ENCODE data around the gene ADCK1. TPM values are rescaled to one million over a fixed set of nuclear protein-coding genes. Genes with fewer than 3 reads are reported as not detected.
A peak's percentile ranks its signal among the peaks of the same experiment; 100 is the strongest.

Gene ADCK1
- total and polyA plus RNA-seq, 9 of the 15 experiments (the other 6 are each of a cell fraction or from before 2014, with no cell fraction given): 2.8 to 8.9 (median 4.3) TPM

GRCh38 chr14:77964586-77964985 is 164.7 kb downstream of the ADCK1 start (continued):
- TF ChIP-seq SLC30A9 (CRISPR knock-in tag; IDR thresholded peaks at IDR 0.05): no peak

- in situ Hi-C loops (cut with MboI): no loop called here
- no peak for FAIRE-seq
- CTCF ChIA-PET (ENCODE audit: low intra/inter-chr PET ratio): no interaction called here
These were observed 165.1 kb downstream of the ADCK1 start for GRCh38 chr14:77965050-77965449.

GRCh38 chr14:77965919-77966435 is 166.1 kb downstream of the ADCK1 start:
- 29% methylated on average over 9 of the region's 35 CpGs for WGBS (ENCODE audit: insufficient coverage, low coverage, missing lambda C conversion rate)
- DNase-seq (ENCODE audit: extremely low read depth in 1 of 4, low spot score in 3 of 4) (peak; percentile 20 to 27 (median 22)), ATAC-seq (peak; percentile 63), FAIRE-seq (no peak)
- peak overlapping the region in 1 of 2 experiments; percentile 83; a peak in 2 of 4 replicates for H3K9ac ChIP-seq (ENCODE audit: insufficient read depth in 1 of 2, low read depth in 2 of 2, low read length in 2 of 2)
- H3K27me3 ChIP-seq (ENCODE audit: control insufficient read depth in 2 of 2, insufficient read depth in 2 of 2, low read length in 2 of 2): no peaks in the 10 kb centered on the region
- in situ Hi-C loops (cut with MboI) (no loop called here), intact Hi-C loops (cut with micrococcal nuclease) (loop anchor here (10.0 kb wide), 1 partner anchor 311 kb away; no protein-coding TSS in a partner anchor)
- H3K79me2 ChIP-seq (ENCODE audit: control insufficient read depth, insufficient read depth, low read length): no peaks in the 10 kb centered on the region
- H4K20me1 ChIP-seq (replicated peaks; ENCODE audit: control insufficient read depth, insufficient read depth, low read length): no peaks in the 10 kb centered on the region
- ChIA-PET POLR2A (no interaction called here), CTCF (ENCODE audit: low intra/inter-chr PET ratio) (no interaction called here)
- H3K9me3 ChIP-seq (replicated peaks; ENCODE audit: control insufficient read depth, insufficient read depth, low read depth, low read length): no peaks in the 10 kb centered on the region
- no peaks in the 10 kb centered on the region for H3K9me1 ChIP-seq (ENCODE audit: control insufficient read depth, insufficient read depth, low read length)
- H3K4me1 ChIP-seq (replicated peaks in 1 of 2; ENCODE audit: control insufficient read depth in 2 of 2, insufficient read depth in 2 of 2, low read length in 2 of 2): peaks cover 11 to 17% of the 10 kb centered on the region in 2 experiments; a peak in 4 of 5 replicates
- peak overlapping the region; percentile 79 for H2AFZ ChIP-seq (ENCODE audit: low read depth, low read length)
- H3K4me2 ChIP-seq (ENCODE audit: insufficient read depth, low read length): peak overlapping the region; percentile 43; the same call in 1 of the 2 replicates
- H3K36me3 ChIP-seq (ENCODE audit: control insufficient read depth, insufficient read depth, low read length): no peaks in the 10 kb centered on the region
- peak overlapping the region; percentile 3; the same call in 1 of the 3 replicates for H3K27ac ChIP-seq (ENCODE audit: extremely low read depth, low read depth, low read length)
- BruUV-seq (replicated peaks): no TSS peak
- H3K4me3 ChIP-seq: no peak overlapping the region
- TF ChIP-seq DMBX1 (CRISPR knock-in tag; IDR thresholded peaks at IDR 0.05; ENCODE audit: borderline replicate concordance): no peak
- no peak for TF ChIP-seq GABPB1 (CRISPR knock-in tag; IDR thresholded peaks at IDR 0.05)
- TF ChIP-seq BDP1 (IDR thresholded peaks at IDR 0.05; ENCODE audit: insufficient read depth, insufficient read length): no peak
- TF ChIP-seq HDAC1 (IDR thresholded peaks at IDR 0.05): no peak
- no peak for TF ChIP-seq TSC22D4 (tag; IDR thresholded peaks at IDR 0.05)
- 0 out of 2 replicates have a peak, but pooled peaks have one; percentile 31 for TF ChIP-seq ZNF592 (IDR thresholded peaks at IDR 0.05)
- TF ChIP-seq RB1 (IDR thresholded peaks at IDR 0.05; ENCODE audit: low read depth): no peak

More at GRCh38 chr14:77965050-77965449, 165.1 kb downstream of the ADCK1 start:
- Histone ChIP-seq H3K27me3 (ENCODE audit: control insufficient read depth in 2 of 2, insufficient read depth in 2 of 2, low read length in 2 of 2) (no peaks in the 10 kb centered on the region), H3K9ac (ENCODE audit: insufficient read depth in 1 of 2, low read depth in 2 of 2, low read length in 2 of 2) (no peak overlapping the region), H4K20me1 (replicated peaks; ENCODE audit: control insufficient read depth, insufficient read depth, low read length) (no peaks in the 10 kb centered on the region), H3K4me1 (replicated peaks in 1 of 2; ENCODE audit: control insufficient read depth in 2 of 2, insufficient read depth in 2 of 2, low read length in 2 of 2) (peaks cover 11 to 17% of the 10 kb centered on the region in 2 experiments; a peak in 4 of 5 replicates), H3K27ac (ENCODE audit: extremely low read depth, low read depth, low read length) (no peak overlapping the region), H3K9me1 (ENCODE audit: control insufficient read depth, insufficient read depth, low read length) (no peaks in the 10 kb centered on the region), H2AFZ (ENCODE audit: low read depth, low read length) (no peak overlapping the region), H3K9me3 (replicated peaks; ENCODE audit: control insufficient read depth, insufficient read depth, low read depth, low read length) (no peaks in the 10 kb centered on the region), H3K79me2 (ENCODE audit: control insufficient read depth, insufficient read depth, low read length) (no peaks in the 10 kb centered on the region), H3K4me3 (no peak overlapping the region), H3K36me3 (ENCODE audit: control insufficient read depth, insufficient read depth, low read length) (no peaks in the 10 kb centered on the region), H3K4me2 (ENCODE audit: insufficient read depth, low read length) (no peak overlapping the region)
- DNase-seq (ENCODE audit: extremely low read depth in 1 of 4, low spot score in 3 of 4): no peak
- POLR2A ChIA-PET: no interaction called here
- 74% methylated on average over 4 of the region's 4 CpGs for WGBS (ENCODE audit: insufficient coverage, low coverage, missing lambda C conversion rate)
- ATAC-seq: no peak
- intact Hi-C loops (cut with micrococcal nuclease): loop anchor here (10.0 kb wide), 1 partner anchor 310 kb away; no protein-coding TSS in a partner anchor
- TF ChIP-seq ZNF134 (CRISPR knock-in tag; conservative IDR thresholded peaks at IDR 0.05) (peak; percentile 92), PTBP1 (IDR thresholded peaks at IDR 0.05; ENCODE audit: low read depth, low read length) (no peak)
- BruUV-seq (replicated peaks): no TSS peak

All from K562 (cell line).